Thyroid gland (tissue), 4 donors: Measurements from ENCODE around the gene HAO1. TPM values are rescaled to one million over a fixed set of nuclear protein-coding genes. Genes with fewer than 3 reads are reported as not detected.

ENCODE experiments used
- DNase-seq, 2 donors: peaks; one replicate each; pipeline ENCODE4 v3.0.0-alpha.2; 2019
- H3K27ac ChIP-seq, 3 donors: fragments of 200-600 bp; sonication (generic); 1 replicate in 2 of 3; 2 replicates in 1 of 3; pipeline ENCODE4 v1.5.1; 2016 to 2019; ENCODE audit warnings: mild to moderate bottlenecking in 1 of 3, moderate library complexity in 1 of 3
- H3K27me3 ChIP-seq: fragments of 200-600 bp; sonication (generic); one replicate; pipeline ENCODE4 v1.5.1; 2019
- H3K36me3 ChIP-seq, 2 donors: fragments of 200-600 bp; sonication (generic); one replicate each; pipeline ENCODE4 v1.5.1; 2016 to 2019
- H3K4me1 ChIP-seq, 2 donors: fragments of 200-600 bp; sonication (generic); one replicate each; pipeline ENCODE4 v1.5.1; 2017 to 2019
- H3K4me3 ChIP-seq, 3 donors: fragments of 200-600 bp; sonication (generic); replicated peaks in 1 of 3; 1 replicate in 2 of 3; 2 replicates in 1 of 3; pipeline ENCODE4 v1.5.1; 2016; ENCODE audit warnings: mild to moderate bottlenecking in 1 of 3
- H3K9me3 ChIP-seq: fragments of 200-600 bp; sonication (generic); one replicate; pipeline ENCODE4 v1.5.1; 2017
- POLR2A ChIP-seq, 2 donors: fragments of 450-650 bp; IDR thresholded peaks; one replicate each; pipeline ENCODE4 v1.6.1; 2017; ENCODE audit warnings: antibody characterized with exemption in 2 of 2, mild to moderate bottlenecking in 2 of 2, moderate library complexity in 1 of 2
- WGBS, 2 donors: methylation state at CpG; one replicate each; pipeline ENCODE4 v1.1.5; 2017; 5-methylcytosine and 5-hydroxymethylcytosine counted together
- intact Hi-C: fragments of 100-400 bp; cut with DNase I; formaldehyde crosslinking; loops from one replicate; pipeline ENCODE4 v1.15.1; 2023
- total RNA-seq, 4 donors: library from RNA; depleted of rRNA; stranded (reverse); fragments of >200 nt; gene quantifications; one replicate each; pipeline ENCODE4 v1.2.3, GENCODE V29; 2016
- TF ChIP-seq, protein P1 (sequence below), 6 experiments: fragments of 200-600 bp in 3 of 6; fragments of 450-650 bp in 3 of 6; sonication (generic) in 3 of 6; IDR thresholded peaks; one replicate each; pipeline ENCODE4 v1.5.1; 2016 to 2019; ENCODE audit warnings: antibody characterized with exemption in 6 of 6, mild to moderate bottlenecking in 2 of 6, inconsistent platforms in 1 of 6, moderate library complexity in 1 of 6

The HAO1 gene
- not detected for total RNA-seq

DNA sequence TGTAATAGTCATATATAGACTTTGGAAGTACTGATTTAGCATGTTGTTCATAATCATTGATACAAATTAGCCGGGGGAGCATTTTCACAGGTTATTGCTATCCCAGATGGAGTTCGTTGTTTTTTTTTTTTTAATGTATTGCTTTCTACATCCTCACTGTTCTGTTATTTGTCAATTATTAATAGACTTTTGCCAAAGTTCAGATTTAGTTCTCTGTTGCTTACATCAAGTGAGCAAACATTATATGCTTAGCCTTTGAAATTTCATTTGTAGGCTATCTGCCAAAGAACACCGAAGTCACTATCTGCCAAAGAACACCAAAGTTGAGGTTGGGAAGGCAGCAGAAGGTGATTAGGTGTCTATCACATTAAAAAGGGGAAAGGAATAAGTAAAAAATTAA, at the start of gene HAO1:
TSS of gene HAO1 (minus strand) at position 118 of the 400 bp plus-strand sequence. CDS start at position 82, 36 bp downstream.
- Histone ChIP-seq H3K4me1 (peaks cover 0 to 3% of the 10 kb centered on the region in 2 donors), H3K9me3 (no peaks in the 10 kb centered on the region), H3K27me3 (no peaks in the 10 kb centered on the region), H3K27ac (no peak within 1 kb of the TSS), H3K36me3 (no peaks in the 10 kb centered on the region), H3K4me3 (no peak within 1 kb of the TSS)
- intact Hi-C loops: no loop called here
- TF ChIP-seq, protein P1, sequence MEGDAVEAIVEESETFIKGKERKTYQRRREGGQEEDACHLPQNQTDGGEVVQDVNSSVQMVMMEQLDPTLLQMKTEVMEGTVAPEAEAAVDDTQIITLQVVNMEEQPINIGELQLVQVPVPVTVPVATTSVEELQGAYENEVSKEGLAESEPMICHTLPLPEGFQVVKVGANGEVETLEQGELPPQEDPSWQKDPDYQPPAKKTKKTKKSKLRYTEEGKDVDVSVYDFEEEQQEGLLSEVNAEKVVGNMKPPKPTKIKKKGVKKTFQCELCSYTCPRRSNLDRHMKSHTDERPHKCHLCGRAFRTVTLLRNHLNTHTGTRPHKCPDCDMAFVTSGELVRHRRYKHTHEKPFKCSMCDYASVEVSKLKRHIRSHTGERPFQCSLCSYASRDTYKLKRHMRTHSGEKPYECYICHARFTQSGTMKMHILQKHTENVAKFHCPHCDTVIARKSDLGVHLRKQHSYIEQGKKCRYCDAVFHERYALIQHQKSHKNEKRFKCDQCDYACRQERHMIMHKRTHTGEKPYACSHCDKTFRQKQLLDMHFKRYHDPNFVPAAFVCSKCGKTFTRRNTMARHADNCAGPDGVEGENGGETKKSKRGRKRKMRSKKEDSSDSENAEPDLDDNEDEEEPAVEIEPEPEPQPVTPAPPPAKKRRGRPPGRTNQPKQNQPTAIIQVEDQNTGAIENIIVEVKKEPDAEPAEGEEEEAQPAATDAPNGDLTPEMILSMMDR (IDR thresholded peaks at IDR 0.05): no peak
- TF ChIP-seq POLR2A (IDR thresholded peaks at IDR 0.05): no peak
- WGBS, 2 donors: 94 to 95% methylated on average over 3 of the region's 3 CpGs
- DNase-seq: no peak

DNA sequence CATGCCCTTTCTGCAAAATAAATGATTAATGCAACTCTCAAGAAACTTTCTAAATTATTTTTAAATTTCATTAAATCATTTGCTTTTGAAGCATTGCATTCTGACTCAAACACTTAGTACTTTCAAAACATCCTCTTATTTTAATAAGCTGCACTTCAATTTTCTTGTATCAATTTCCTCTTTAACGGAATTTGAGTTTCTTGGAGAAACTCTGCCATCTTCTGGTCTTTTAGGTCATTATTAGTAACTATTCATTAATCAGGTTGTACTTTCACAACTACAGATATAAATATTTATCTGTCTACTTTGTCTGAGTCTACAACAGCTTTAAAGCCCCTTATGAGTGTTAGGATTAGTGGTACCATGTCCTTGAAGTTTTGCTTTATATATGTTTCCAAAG, 49.1 kb upstream of the HAO1 start:
- WGBS, 2 donors: 79 to 82% methylated on average over 1 of the region's 1 CpG

DNA sequence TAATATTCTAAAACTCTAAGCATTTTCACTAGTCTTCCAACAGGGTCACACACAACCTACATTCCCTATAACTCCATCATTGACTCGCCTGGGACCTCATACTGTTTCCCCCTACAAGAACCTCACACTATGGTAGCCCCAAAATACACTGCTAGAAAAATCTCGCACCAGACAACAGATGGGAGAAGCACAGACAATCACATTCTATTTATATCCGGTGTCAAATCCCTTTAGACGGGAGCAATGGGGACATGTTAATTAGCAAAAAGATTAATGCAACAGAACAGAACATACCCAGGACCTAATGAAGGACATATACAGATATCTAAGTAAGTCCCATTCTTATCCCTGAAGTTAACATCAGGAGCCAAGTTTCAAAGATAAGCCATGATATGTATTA, 45.7 kb upstream of the HAO1 start:
- 98 to 99% methylated on average over 4 of the region's 4 CpGs for WGBS, 2 donors
- Histone ChIP-seq H3K4me1 (no peaks in the 10 kb centered on the region), H3K9me3 (no peaks in the 10 kb centered on the region), H3K27me3 (no peaks in the 10 kb centered on the region), H3K27ac (no peak overlapping the region), H3K4me3 (no peak overlapping the region), H3K36me3 (peaks cover 9 to 24% of the 10 kb centered on the region in 2 donors)
- no peak for DNase-seq
- TF ChIP-seq POLR2A (IDR thresholded peaks at IDR 0.05): no peak
- TF ChIP-seq, protein P1 (IDR thresholded peaks at IDR 0.05): no peak
- intact Hi-C loops: no loop called here

More for the DNA sequence above, 49.1 kb upstream of the HAO1 start:
- Histone ChIP-seq H3K27ac (no peak overlapping the region), H3K36me3 (peaks cover 0 to 4% of the 10 kb centered on the region in 2 donors), H3K27me3 (no peaks in the 10 kb centered on the region), H3K9me3 (no peaks in the 10 kb centered on the region), H3K4me1 (no peaks in the 10 kb centered on the region), H3K4me3 (no peak overlapping the region)
- intact Hi-C loops: no loop called here
- TF ChIP-seq, protein P1 (IDR thresholded peaks at IDR 0.05): peak in 1 of 6 experiments; percentile 23
- TF ChIP-seq POLR2A (IDR thresholded peaks at IDR 0.05): no peak
- no peak for DNase-seq

DNA sequence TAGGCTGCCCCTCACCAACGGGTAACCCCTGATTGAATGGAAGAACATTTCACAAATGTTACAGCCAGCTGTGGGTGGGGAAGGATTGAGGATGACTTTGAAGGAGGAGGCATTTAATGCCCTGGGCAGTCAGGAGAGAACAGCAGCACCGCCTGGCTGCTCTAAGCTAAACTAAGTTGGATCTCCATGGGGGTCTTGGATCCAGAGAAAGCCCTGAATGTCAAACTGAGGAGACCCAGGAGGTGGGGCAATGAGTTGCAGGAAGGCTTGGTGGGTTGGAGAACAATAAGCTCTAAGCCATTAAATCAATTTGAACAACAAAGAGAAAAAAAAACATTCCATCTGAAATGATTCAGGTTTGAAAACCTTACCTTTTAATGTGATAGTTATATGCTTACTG, 43.9 kb upstream of the HAO1 start:
- intact Hi-C loops: no loop called here
- Histone ChIP-seq H3K4me3 (no peak overlapping the region), H3K9me3 (no peaks in the 10 kb centered on the region), H3K27ac (no peak overlapping the region), H3K36me3 (peaks cover 6 to 24% of the 10 kb centered on the region in 2 donors), H3K27me3 (no peaks in the 10 kb centered on the region), H3K4me1 (no peaks in the 10 kb centered on the region)
- no peak for DNase-seq
- 93 to 96% methylated on average over 2 of the region's 2 CpGs for WGBS, 2 donors
- TF ChIP-seq, protein P1 (IDR thresholded peaks at IDR 0.05): no peak

DNA sequence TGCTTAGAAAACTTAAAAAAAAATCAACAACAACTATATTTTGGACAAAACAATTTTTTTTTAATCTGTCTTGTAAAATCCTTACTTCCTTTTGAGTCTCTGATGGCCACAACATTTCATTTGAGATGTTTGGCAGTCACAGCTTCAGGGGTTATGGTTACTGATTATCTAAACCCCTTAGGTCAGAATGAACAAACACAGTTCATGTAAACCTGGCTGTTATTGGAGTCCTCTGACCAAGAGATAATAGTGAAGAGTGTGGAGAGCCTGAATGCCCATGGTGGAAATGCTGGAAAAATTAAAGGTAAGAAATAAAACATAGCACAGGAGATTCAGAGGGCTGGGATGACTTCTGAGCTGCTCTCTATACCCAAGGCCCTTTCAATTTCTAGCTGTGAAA, 41.1 kb upstream of the HAO1 start:
- Histone ChIP-seq H3K4me1 (no peaks in the 10 kb centered on the region), H3K36me3 (peaks cover 6 to 26% of the 10 kb centered on the region in 2 donors), H3K4me3 (no peak overlapping the region), H3K9me3 (no peaks in the 10 kb centered on the region), H3K27ac (no peak overlapping the region), H3K27me3 (no peaks in the 10 kb centered on the region)
- no peak for TF ChIP-seq POLR2A (IDR thresholded peaks at IDR 0.05)
- TF ChIP-seq, protein P1 (IDR thresholded peaks at IDR 0.05): no peak
- DNase-seq: no peak
- intact Hi-C loops: no loop called here
